Prostate gland (tissue), 2 donors: ENCODE data around the gene GRAMD1A. TPM values are rescaled to one million over a fixed set of nuclear protein-coding genes. Genes with fewer than 3 reads are reported as not detected.
"Not testable (repeated sequence)": the region's sequence is repeated elsewhere in the genome, so short reads cannot be mapped to it uniquely, and the experiment has no call there.

Source experiments
- DNase-seq: peaks from one replicate; pipeline ENCODE4 v3.0.0-alpha.2; 2019; ENCODE audit warnings: low spot score
- H3K27ac ChIP-seq, 2 donors: fragments of 200-600 bp; sonication (generic); 2 replicates each; pipeline ENCODE4 v1.5.1; 2017 to 2019
- H3K27me3 ChIP-seq: fragments of 200-600 bp; sonication (generic); replicated peaks from 2 replicates; pipeline ENCODE4 v1.5.1; 2019; ENCODE audit not compliant: insufficient read depth
- H3K36me3 ChIP-seq, 2 donors: fragments of 200-600 bp; sonication (generic); 1 replicate in 1 of 2; 2 replicates in 1 of 2; pipeline versions ENCODE4 v1.5.1 to v1.8.1; 2017 to 2019
- H3K4me1 ChIP-seq: fragments of 200-600 bp; sonication (generic); replicated peaks from 2 replicates; pipeline ENCODE4 v1.5.1; 2019
- H3K4me3 ChIP-seq, 2 donors: fragments of 200-600 bp; sonication (generic); 2 replicates each; pipeline ENCODE4 v1.5.1; 2017 to 2019
- H3K9me3 ChIP-seq: fragments of 200-600 bp; sonication (generic); 2 replicates; pipeline ENCODE4 v1.5.1; 2017
- POLR2A ChIP-seq: fragments of 450-650 bp; IDR thresholded peaks from one replicate; pipeline ENCODE4 v1.6.1; 2016; ENCODE audit warnings: antibody characterized with exemption, mild to moderate bottlenecking
- POLR2AphosphoS5 ChIP-seq: sonication (generic); formaldehyde crosslinking; IDR thresholded peaks from one replicate; pipeline ENCODE4 v1.6.1; 2017; ENCODE audit warnings: antibody characterized with exemption
- WGBS: methylation state at CpG from one replicate; pipeline ENCODE4 v1.1.5; 2018; 5-methylcytosine and 5-hydroxymethylcytosine counted together
- intact Hi-C: fragments of 100-400 bp; cut with DNase I; formaldehyde crosslinking; loops from one replicate; pipeline ENCODE4 v1.14.2; 2022
- total RNA-seq, 2 donors: library from RNA; depleted of rRNA; stranded (reverse); fragments of >200 nt; gene quantifications; one replicate each; pipeline ENCODE4 v1.1.0, GENCODE V29; 2016
- TF ChIP-seq, protein P1 (sequence below), 4 experiments: fragments of 200-600 bp in 2 of 4; fragments of 450-650 bp in 2 of 4; sonication (generic) in 2 of 4; IDR thresholded peaks; 1 replicate in 3 of 4; 2 replicates in 1 of 4; pipeline ENCODE4 v1.5.1; 2016 to 2019; ENCODE audit warnings: antibody characterized with exemption in 4 of 4, mild to moderate bottlenecking in 2 of 4, moderate library complexity in 2 of 4

GRAMD1A gene
- total RNA-seq, 2 donors from 2014 or later, result 32.2 to 120 TPM

DNA sequence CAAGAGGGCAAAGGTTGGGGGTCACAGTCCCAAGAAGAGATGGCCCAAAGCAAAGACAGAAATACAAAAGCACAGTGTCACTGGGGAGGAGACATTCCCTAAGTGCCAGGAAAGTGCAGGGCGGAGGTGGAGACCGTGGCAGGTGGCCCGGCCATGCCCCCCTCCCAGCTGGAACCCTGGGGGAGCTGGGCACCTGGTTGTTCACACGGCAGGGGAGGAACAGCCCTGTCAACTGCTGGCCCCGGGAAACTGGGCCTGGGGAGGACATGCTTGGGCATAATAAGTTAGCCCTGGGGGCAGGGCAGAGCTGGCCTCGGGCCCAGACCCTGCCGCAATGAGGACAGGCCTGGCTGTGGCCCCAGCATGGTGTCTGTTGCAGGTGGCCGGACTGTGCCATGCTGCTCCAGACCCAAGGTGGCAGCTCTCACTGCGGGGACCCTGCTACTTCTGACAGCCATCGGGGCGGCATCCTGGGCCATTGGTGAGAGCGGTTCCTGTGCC lies 48.8 kb downstream of the GRAMD1A start:
- 38% methylated on average over 12 of the region's 12 CpGs for WGBS
- Histone ChIP-seq H3K27ac (peak overlapping the region; percentile 68 to 77), H3K36me3 (no peaks in the 10 kb centered on the region), H3K4me1 (peaks cover 18% of the 10 kb centered on the region), H3K9me3 (no peaks in the 10 kb centered on the region), H3K27me3 (no peaks in the 10 kb centered on the region), H3K4me3 (no peak overlapping the region)
- intact Hi-C loops, result no loop called here
- peak; percentile 62 for DNase-seq
- TF ChIP-seq POLR2A (no peak), POLR2AphosphoS5 (peak; percentile 47)
- TF ChIP-seq, protein P1, sequence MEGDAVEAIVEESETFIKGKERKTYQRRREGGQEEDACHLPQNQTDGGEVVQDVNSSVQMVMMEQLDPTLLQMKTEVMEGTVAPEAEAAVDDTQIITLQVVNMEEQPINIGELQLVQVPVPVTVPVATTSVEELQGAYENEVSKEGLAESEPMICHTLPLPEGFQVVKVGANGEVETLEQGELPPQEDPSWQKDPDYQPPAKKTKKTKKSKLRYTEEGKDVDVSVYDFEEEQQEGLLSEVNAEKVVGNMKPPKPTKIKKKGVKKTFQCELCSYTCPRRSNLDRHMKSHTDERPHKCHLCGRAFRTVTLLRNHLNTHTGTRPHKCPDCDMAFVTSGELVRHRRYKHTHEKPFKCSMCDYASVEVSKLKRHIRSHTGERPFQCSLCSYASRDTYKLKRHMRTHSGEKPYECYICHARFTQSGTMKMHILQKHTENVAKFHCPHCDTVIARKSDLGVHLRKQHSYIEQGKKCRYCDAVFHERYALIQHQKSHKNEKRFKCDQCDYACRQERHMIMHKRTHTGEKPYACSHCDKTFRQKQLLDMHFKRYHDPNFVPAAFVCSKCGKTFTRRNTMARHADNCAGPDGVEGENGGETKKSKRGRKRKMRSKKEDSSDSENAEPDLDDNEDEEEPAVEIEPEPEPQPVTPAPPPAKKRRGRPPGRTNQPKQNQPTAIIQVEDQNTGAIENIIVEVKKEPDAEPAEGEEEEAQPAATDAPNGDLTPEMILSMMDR (IDR thresholded peaks at IDR 0.05), result no peak

DNA sequence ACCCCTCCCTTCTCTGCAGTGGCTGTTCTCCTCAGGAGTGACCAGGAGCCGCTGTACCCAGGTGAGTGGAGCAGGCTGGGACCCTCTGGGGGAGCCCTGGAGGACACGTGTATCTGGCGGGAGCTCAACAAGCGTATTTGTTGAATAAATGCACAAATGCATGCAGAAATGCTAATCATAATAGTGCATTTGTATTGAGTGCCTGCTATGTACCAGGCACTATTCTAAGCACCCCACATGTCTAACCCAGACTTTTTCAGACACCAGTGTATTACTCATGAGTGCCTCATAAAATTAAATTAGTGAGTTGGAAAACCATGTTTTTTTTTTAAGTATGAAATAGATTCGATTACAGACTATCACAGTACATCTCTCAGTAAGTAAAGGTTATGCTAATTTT lies 49.3 kb downstream of the GRAMD1A start:
- Histone ChIP-seq H3K4me1 (peaks cover 17% of the 10 kb centered on the region), H3K27ac (no peak overlapping the region), H3K27me3 (no peaks in the 10 kb centered on the region), H3K4me3 (no peak overlapping the region), H3K9me3 (no peaks in the 10 kb centered on the region), H3K36me3 (no peaks in the 10 kb centered on the region)
- TF ChIP-seq POLR2AphosphoS5 (no peak), POLR2A (no peak)
- TF ChIP-seq, protein P1 (IDR thresholded peaks at IDR 0.05), result no peak
- WGBS, result 64% methylated on average over 5 of the region's 5 CpGs
- intact Hi-C loops, result no loop called here
- no peak for DNase-seq

DNA sequence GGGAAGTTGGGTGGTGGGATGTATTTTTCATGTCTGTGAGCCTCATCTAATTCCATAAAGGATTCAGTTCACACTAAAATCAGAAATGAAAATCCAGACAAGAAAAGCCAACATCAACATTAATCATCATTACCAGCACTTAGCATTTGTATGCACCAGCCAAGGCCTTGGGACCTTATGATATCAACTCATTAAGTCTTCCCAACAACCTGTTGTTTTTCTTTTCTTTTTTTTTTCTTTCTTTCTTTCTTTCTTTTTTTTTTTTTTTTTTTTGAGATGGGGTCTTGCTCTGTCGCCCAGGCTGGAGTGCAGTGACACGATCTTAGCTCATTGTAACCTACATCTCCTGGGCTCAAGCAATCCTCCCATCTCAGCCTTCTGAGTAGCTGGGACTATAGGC lies 50.5 kb downstream of the GRAMD1A start:
- H3K9me3 ChIP-seq, H3K27me3 ChIP-seq, H3K36me3 ChIP-seq, DNase-seq, intact Hi-C loops, H3K4me3 ChIP-seq, H3K27ac ChIP-seq: not testable (repeated sequence)
- WGBS, result 95% methylated on average over 2 of the region's 2 CpGs
- peaks cover 15% of the 10 kb centered on the region for H3K4me1 ChIP-seq

DNA sequence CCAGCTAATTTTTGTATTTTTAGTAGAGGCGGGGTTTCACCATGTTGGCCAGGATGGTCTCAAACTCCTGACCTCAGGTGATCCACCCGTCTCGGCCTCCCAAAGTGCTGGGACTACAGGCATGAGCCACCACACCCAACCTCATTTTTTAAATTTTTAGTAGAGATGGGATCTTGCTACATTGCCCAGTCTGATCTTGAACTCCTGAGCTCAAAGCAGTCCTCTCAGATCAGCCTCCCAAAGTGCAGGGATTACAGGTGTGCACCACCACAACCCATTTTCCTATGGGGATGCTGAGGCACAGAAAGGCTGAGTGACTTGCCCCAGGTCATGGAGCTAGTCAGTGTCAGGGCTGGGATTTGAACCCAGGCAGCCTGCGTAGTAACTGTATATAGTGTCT lies 51.1 kb downstream of the GRAMD1A start:
- H3K27me3 ChIP-seq, intact Hi-C loops, H3K4me3 ChIP-seq, H3K9me3 ChIP-seq, H3K36me3 ChIP-seq, H3K27ac ChIP-seq, DNase-seq: not testable (repeated sequence)
- peaks cover 15% of the 10 kb centered on the region for H3K4me1 ChIP-seq
- WGBS, result 95% methylated on average over 4 of the region's 4 CpGs

DNA sequence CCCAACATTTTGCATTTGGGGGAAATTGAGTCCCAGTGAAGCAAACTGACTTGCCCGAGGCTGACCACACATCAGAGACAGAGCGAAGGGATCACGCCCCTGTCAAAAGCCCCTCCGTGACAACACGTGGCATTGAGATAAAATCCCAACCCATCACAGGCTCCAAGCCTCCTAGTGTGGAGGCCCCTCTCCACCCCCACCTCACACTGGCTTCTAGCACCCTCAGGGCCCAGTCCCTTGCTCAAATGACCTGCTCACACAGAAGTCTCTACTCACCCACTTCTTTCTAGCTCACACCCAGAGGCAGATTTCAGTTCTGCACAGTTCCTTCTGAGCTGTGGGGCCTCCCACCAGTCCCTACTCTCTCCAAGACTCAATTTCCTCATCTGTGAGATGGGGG lies 51.7 kb downstream of the GRAMD1A start:
- intact Hi-C loops, result no loop called here
- WGBS, result 91% methylated on average over 5 of the region's 5 CpGs

More for the DNA sequence above, 51.7 kb downstream of the GRAMD1A start:
- Histone ChIP-seq H3K36me3 (no peaks in the 10 kb centered on the region), H3K9me3 (no peaks in the 10 kb centered on the region), H3K27ac (no peak overlapping the region), H3K4me3 (no peak overlapping the region), H3K27me3 (no peaks in the 10 kb centered on the region), H3K4me1 (peaks cover 15% of the 10 kb centered on the region)
- no peak for DNase-seq
- TF ChIP-seq POLR2A (no peak), POLR2AphosphoS5 (no peak)
- TF ChIP-seq, protein P1 (IDR thresholded peaks at IDR 0.05), result no peak
